ENCODE data around the gene CGNL1. TPM values are rescaled to one million over a fixed set of nuclear protein-coding genes. Genes with fewer than 3 reads are reported as not detected.

The CGNL1 gene
- total RNA-seq, 6 experiments from 2014 or later = 23.6 to 54.5 (median 42.9) TPM

- TF ChIP-seq, protein P1, sequence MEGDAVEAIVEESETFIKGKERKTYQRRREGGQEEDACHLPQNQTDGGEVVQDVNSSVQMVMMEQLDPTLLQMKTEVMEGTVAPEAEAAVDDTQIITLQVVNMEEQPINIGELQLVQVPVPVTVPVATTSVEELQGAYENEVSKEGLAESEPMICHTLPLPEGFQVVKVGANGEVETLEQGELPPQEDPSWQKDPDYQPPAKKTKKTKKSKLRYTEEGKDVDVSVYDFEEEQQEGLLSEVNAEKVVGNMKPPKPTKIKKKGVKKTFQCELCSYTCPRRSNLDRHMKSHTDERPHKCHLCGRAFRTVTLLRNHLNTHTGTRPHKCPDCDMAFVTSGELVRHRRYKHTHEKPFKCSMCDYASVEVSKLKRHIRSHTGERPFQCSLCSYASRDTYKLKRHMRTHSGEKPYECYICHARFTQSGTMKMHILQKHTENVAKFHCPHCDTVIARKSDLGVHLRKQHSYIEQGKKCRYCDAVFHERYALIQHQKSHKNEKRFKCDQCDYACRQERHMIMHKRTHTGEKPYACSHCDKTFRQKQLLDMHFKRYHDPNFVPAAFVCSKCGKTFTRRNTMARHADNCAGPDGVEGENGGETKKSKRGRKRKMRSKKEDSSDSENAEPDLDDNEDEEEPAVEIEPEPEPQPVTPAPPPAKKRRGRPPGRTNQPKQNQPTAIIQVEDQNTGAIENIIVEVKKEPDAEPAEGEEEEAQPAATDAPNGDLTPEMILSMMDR (IDR thresholded peaks at IDR 0.05) = no peak
- TF ChIP-seq POLR2A (IDR thresholded peaks at IDR 0.05) = no peak
- no peak for ATAC-seq
These were observed 22.0 kb downstream of the CGNL1 start for GRCh38 chr15:57398336-57398735.

DNA sequence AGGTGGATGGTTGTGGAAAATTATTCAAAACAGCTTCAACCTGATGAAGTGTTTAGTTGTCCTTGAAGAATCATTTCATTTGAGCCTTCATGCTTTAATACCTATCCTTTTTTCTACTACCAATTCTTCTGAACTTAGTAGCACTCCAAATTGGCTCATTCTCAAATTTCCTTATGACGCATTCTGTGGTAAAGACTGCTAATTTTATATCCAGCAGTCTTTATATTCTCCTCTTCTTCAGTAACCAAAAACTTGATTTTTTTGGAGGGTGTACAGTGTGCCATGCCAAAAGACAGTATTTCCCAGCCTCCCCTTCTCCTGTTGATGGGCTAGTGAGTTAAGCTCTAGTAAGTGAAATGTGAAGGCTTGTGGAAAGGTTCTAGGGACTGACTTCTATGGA, 25.2 kb downstream of the CGNL1 start:
- Histone ChIP-seq H3K4me1 (peaks cover 0 to 5% (median 0%) of the 10 kb centered on the region in 4 donors), H3K27me3 (no peaks in the 10 kb centered on the region), H3K4me3 (no peak overlapping the region), H3K27ac (no peak overlapping the region), H3K9me3 (no peaks in the 10 kb centered on the region), H3K36me3 (no peaks in the 10 kb centered on the region)
- TF ChIP-seq, protein P1 (IDR thresholded peaks at IDR 0.05) = no peak
- TF ChIP-seq POLR2A (IDR thresholded peaks at IDR 0.05) = no peak
- intact Hi-C loops (cut with DNase I) = no loop called here
- no peak for ATAC-seq
- no peak for DNase-seq
- WGBS (ENCODE audit: insufficient coverage, low coverage, low lambda C conversion rate, missing lambda C conversion rate) = 100% methylated on average over 1 of the region's 1 CpG

More at GRCh38 chr15:57398336-57398735, 22.0 kb downstream of the CGNL1 start:
- no peak overlapping the region for H3K4me3 ChIP-seq
- no peaks in the 10 kb centered on the region for H3K9me3 ChIP-seq
- 84% methylated on average over 5 of the region's 6 CpGs for WGBS (ENCODE audit: insufficient coverage, low coverage, low lambda C conversion rate, missing lambda C conversion rate)
- intact Hi-C loops (cut with DNase I) = no loop called here
- DNase-seq = no peak
- peaks cover 0 to 2% (median 0%) of the 10 kb centered on the region in 4 donors for H3K4me1 ChIP-seq
- no peaks in the 10 kb centered on the region for H3K27me3 ChIP-seq
- no peaks in the 10 kb centered on the region for H3K36me3 ChIP-seq
- no peak overlapping the region for H3K27ac ChIP-seq

DNA sequence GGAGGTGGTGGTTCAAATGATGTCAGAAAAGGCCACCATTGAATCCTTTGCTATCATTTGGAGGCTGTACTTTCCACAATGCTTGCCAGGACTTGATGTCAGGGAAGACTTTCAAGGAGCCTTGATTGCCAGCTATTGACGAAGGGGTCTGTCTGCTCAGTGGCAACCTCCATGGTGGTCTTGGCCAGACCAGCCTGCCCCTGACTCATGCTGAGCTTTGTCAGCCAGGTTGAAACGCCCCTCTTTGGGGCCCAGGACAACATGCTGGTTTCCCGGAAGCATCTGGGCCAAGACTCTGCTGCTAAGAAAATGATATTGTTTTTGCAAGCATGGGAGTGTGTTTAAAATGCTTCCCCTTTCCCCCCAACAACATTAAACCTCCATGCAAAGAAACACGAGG, 26.7 kb downstream of the CGNL1 start:
- no peaks in the 10 kb centered on the region for H3K9me3 ChIP-seq
- no peak for TF ChIP-seq POLR2A (IDR thresholded peaks at IDR 0.05)
- TF ChIP-seq, protein P1 (IDR thresholded peaks at IDR 0.05) = no peak
- no peaks in the 10 kb centered on the region for H3K27me3 ChIP-seq
- intact Hi-C loops (cut with DNase I) = no loop called here
- H3K4me1 ChIP-seq = peaks cover 0 to 5% (median 2%) of the 10 kb centered on the region in 4 donors
- no peak for DNase-seq
- WGBS (ENCODE audit: insufficient coverage, low coverage, low lambda C conversion rate, missing lambda C conversion rate) = 57% methylated on average over 4 of the region's 4 CpGs
- peaks cover 0 to under 1% (median 0%) of the 10 kb centered on the region in 4 donors for H3K36me3 ChIP-seq
- no peak overlapping the region for H3K4me3 ChIP-seq
- no peak for ATAC-seq
- H3K27ac ChIP-seq = no peak overlapping the region

- Histone ChIP-seq H3K4me3 (no peak overlapping the region), H3K4me1 (peaks cover 0 to 5% (median 2%) of the 10 kb centered on the region in 4 donors), H3K27ac (no peak overlapping the region), H3K36me3 (peaks cover 0 to 4% (median 0%) of the 10 kb centered on the region in 4 donors), H3K9me3 (no peaks in the 10 kb centered on the region), H3K27me3 (no peaks in the 10 kb centered on the region)
- DNase-seq = no peak
- intact Hi-C loops (cut with DNase I) = no loop called here
- WGBS (ENCODE audit: insufficient coverage, low coverage, low lambda C conversion rate, missing lambda C conversion rate) = 84% methylated on average over 5 of the region's 5 CpGs
- ATAC-seq = no peak
- TF ChIP-seq POLR2A (IDR thresholded peaks at IDR 0.05) = no peak
- TF ChIP-seq, protein P1 (IDR thresholded peaks at IDR 0.05) = no peak
These were observed 27.4 kb downstream of the CGNL1 start for GRCh38 chr15:57403566-57404325.
